Activated naive CD8-positive, alpha-beta T cell treated with anti-CD3 and anti-CD28 coated beads, Interleukin-2, amount 50 U/mL, for 16 hours (primary cell): ENCODE results near the gene PRR3.
A peak's percentile ranks its signal among the peaks of the same experiment; 100 is the strongest.

Experiments used
- DNase-seq: peaks from one replicate; pipeline ENCODE4 v3.0.0-alpha.2; 2020; ENCODE audit warnings: low read depth, low spot score

PRR3 gene

GRCh38 chr6:30537931-30538330 is 19.2 kb upstream of the PRR3 start:
- DNase-seq, result no peak

- peak; percentile 59 for DNase-seq
Measured at GRCh38 chr6:30541515-30542403, 15.3 kb upstream of the PRR3 start.

- no peak for DNase-seq
Measured at GRCh38 chr6:30542404-30542725, 14.7 kb upstream of the PRR3 start.

GRCh38 chr6:30542915-30543314 is 14.2 kb upstream of the PRR3 start:
- no peak for DNase-seq

- DNase-seq, result no peak
Measured at GRCh38 chr6:30543821-30544220, 13.3 kb upstream of the PRR3 start.

GRCh38 chr6:30544666-30545272 is 12.3 kb upstream of the PRR3 start:
- DNase-seq, result no peak

- no peak for DNase-seq
Measured at GRCh38 chr6:30547454-30547853, 9.6 kb upstream of the PRR3 start.

GRCh38 chr6:30548375-30548774 is 8.7 kb upstream of the PRR3 start:
- DNase-seq, result no peak

GRCh38 chr6:30554404-30554803 is 2.7 kb upstream of the PRR3 start:
- no peak for DNase-seq

- no peak for DNase-seq
Measured at GRCh38 chr6:30554962-30555815, 1.9 kb upstream of the PRR3 start.

GRCh38 chr6:30555816-30556065 is 1.4 kb upstream of the PRR3 start:
- DNase-seq, result no peak

- peak; percentile 98 for DNase-seq
Measured at GRCh38 chr6:30556066-30556905, 809 bp upstream of the PRR3 start, which contains the start of gene GNL1. Gene GNL1, minus strand, starts transcription at chr6:30556489. Its CDS starts 286 bp downstream, at chr6:30556203.

- no peak for DNase-seq
Measured at GRCh38 chr6:30557683-30557981, 537 bp downstream of the PRR3 start.

GRCh38 chr6:30560930-30561329 is 3.8 kb downstream of the PRR3 start:
- no peak for DNase-seq

GRCh38 chr6:30562470-30563425 is 5.7 kb downstream of the PRR3 start:
- DNase-seq, result no peak

- no peak for DNase-seq
Measured at GRCh38 chr6:30564114-30564513, 7.0 kb downstream of the PRR3 start.

GRCh38 chr6:30565772-30566171 is 8.7 kb downstream of the PRR3 start:
- no peak for DNase-seq

GRCh38 chr6:30568245-30568644 is 11.2 kb downstream of the PRR3 start:
- DNase-seq, result no peak

- DNase-seq, result no peak
Measured at GRCh38 chr6:30570263-30570662, 13.2 kb downstream of the PRR3 start.

GRCh38 chr6:30570740-30571074 is 13.6 kb downstream of the PRR3 start:
- DNase-seq, result no peak
